DND-41 (cell line): Measurements from ENCODE around the gene TPM4.

ENCODE experiments used
- ATAC-seq: fragments of 200-7000 bp; cut with Tn5 transposase; 3 replicates; pipeline ENCODE4 v1.9.1; 2021; ENCODE audit warnings: low read depth; ENCODE audit not compliant: insufficient read depth
- DNase-seq: peaks from one replicate; pipeline ENCODE4 v3.0.0-alpha.2; 2020
- H2AFZ ChIP-seq: 2 replicates; pipeline ENCODE4 v1.6.0; 2012; ENCODE audit warnings: low read depth, low read length
- H3K27ac ChIP-seq: 2 replicates; pipeline ENCODE4 v1.5.1; 2012; ENCODE audit warnings: low read length, inconsistent platforms
- H3K27me3 ChIP-seq: fragments of 200-600 bp; sonication (generic); 2 replicates; pipeline ENCODE4 v1.6.0; 2012; ENCODE audit warnings: low read length, mild to moderate bottlenecking, inconsistent platforms; ENCODE audit not compliant: insufficient read depth, poor library complexity
- H3K36me3 ChIP-seq: 2 replicates; pipeline ENCODE4 v1.5.1; 2012; ENCODE audit warnings: low read length, inconsistent platforms; ENCODE audit not compliant: insufficient read depth
- H3K4me1 ChIP-seq: 2 replicates; pipeline ENCODE4 v1.5.1; 2012; ENCODE audit warnings: mild to moderate bottlenecking, low read length; ENCODE audit not compliant: insufficient read depth
- H3K4me2 ChIP-seq: 2 replicates; pipeline ENCODE4 v1.6.0; 2012; ENCODE audit warnings: mild to moderate bottlenecking, moderate library complexity, low read length, inconsistent platforms; ENCODE audit not compliant: insufficient read depth
- H3K4me3 ChIP-seq, 2 experiments: fragments of 200-600 bp in 1 of 2; shearing (Covaris generic) in 1 of 2; 2 replicates each; pipeline ENCODE4 v1.5.1; 2012 to 2016; ENCODE audit warnings: inconsistent platforms in 2 of 2, low read length in 2 of 2, mild to moderate bottlenecking in 2 of 2, low read depth in 1 of 2, moderate library complexity in 1 of 2
- H3K79me2 ChIP-seq: 2 replicates; pipeline ENCODE4 v1.6.0; 2012; ENCODE audit warnings: low read length, inconsistent platforms; ENCODE audit not compliant: insufficient read depth
- H3K9ac ChIP-seq: 2 replicates; pipeline ENCODE4 v1.6.0; 2012; ENCODE audit warnings: low read depth, mild to moderate bottlenecking, inconsistent platforms, low read length, moderate library complexity
- H3K9me3 ChIP-seq: 2 replicates; pipeline ENCODE4 v1.5.1; 2012; ENCODE audit warnings: low read length, moderate library complexity, mild to moderate bottlenecking, inconsistent platforms; ENCODE audit not compliant: insufficient read depth, severe bottlenecking
- H4K20me1 ChIP-seq: 2 replicates; pipeline ENCODE4 v1.6.0; 2012; ENCODE audit warnings: low read length; ENCODE audit not compliant: insufficient read depth
- CTCF ChIP-seq: IDR thresholded peaks from 2 replicates; pipeline ENCODE4 v1.5.1; 2012; ENCODE audit warnings: borderline replicate concordance, low read length, moderate library complexity, mild to moderate bottlenecking; ENCODE audit not compliant: poor library complexity, severe bottlenecking; ENCODE audit errors: extremely low read depth
- EZH2 ChIP-seq: IDR thresholded peaks from 3 replicates; pipeline ENCODE4 v1.6.1; 2012; ENCODE audit warnings: borderline replicate concordance, low read depth, mild to moderate bottlenecking, moderate library complexity, low read length, inconsistent platforms; ENCODE audit not compliant: severe bottlenecking

Gene TPM4

GRCh38 chr19:16134510-16134909, 58.2 kb downstream of the TPM4 start:
- Histone ChIP-seq H3K4me3 (no peak overlapping the region), H3K9ac (no peak overlapping the region), H2AFZ (no peak overlapping the region), H3K4me1 (no peaks in the 10 kb centered on the region), H3K9me3 (no peaks in the 10 kb centered on the region), H4K20me1 (peaks cover 25% of the 10 kb centered on the region), H3K27me3 (no peaks in the 10 kb centered on the region), H3K4me2 (no peak overlapping the region), H3K36me3 (peaks cover 50% of the 10 kb centered on the region), H3K27ac (no peak overlapping the region), H3K79me2 (no peaks in the 10 kb centered on the region)
- ATAC-seq (peak; percentile 19; the same call in 1 of the 3 replicates), DNase-seq (no peak)
- TF ChIP-seq CTCF (no peak), EZH2 (no peak)

- Histone ChIP-seq H3K36me3 (peaks cover 39% of the 10 kb centered on the region), H3K9me3 (no peaks in the 10 kb centered on the region), H2AFZ (no peak overlapping the region), H3K4me3 (no peak overlapping the region), H3K4me1 (no peaks in the 10 kb centered on the region), H3K4me2 (no peak overlapping the region), H3K27ac (no peak overlapping the region), H3K79me2 (no peaks in the 10 kb centered on the region), H3K27me3 (no peaks in the 10 kb centered on the region), H4K20me1 (peaks cover 25% of the 10 kb centered on the region), H3K9ac (no peak overlapping the region)
- TF ChIP-seq EZH2 (no peak), CTCF (no peak)
- ATAC-seq = no peak
- DNase-seq = no peak
Observed at GRCh38 chr19:16135430-16136127, 59.3 kb downstream of the TPM4 start.

GRCh38 chr19:16136185-16136999, 60.1 kb downstream of the TPM4 start:
- Histone ChIP-seq H3K9me3 (no peaks in the 10 kb centered on the region), H3K27ac (no peak overlapping the region), H3K4me3 (no peak overlapping the region), H3K27me3 (no peaks in the 10 kb centered on the region), H3K79me2 (no peaks in the 10 kb centered on the region), H4K20me1 (peaks cover 20% of the 10 kb centered on the region), H3K9ac (no peak overlapping the region), H3K4me1 (no peaks in the 10 kb centered on the region), H3K36me3 (peaks cover 31% of the 10 kb centered on the region), H3K4me2 (no peak overlapping the region), H2AFZ (no peak overlapping the region)
- TF ChIP-seq EZH2 (no peak), CTCF (no peak)
- ATAC-seq = no peak
- no peak for DNase-seq
